Measurements from ENCODE around the gene OAS3.

OAS3 gene

DNA sequence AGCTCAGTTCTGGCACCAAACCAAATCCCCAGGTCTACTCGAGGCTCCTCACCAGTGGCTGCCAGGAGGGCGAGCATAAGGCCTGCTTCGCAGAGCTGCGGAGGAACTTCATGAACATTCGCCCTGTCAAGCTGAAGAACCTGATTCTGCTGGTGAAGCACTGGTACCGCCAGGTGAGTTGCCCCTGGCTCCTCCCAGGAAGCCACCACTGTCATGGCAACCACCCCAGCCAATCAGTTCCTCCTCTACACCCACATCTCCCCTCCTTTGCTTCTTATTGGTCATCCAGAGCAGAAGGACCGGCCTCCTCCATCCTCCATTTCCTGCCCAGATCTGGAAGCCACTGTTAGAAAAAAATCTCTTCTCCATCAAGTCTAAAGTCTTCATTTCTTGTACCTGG, 22.8 kb downstream of the OAS3 start:
- DNase-seq (ENCODE audit: extremely low spot score), result no peak
- CTCF ChIA-PET, result interaction anchor here (0.6 kb wide), 2 partner anchors 23 to 689 kb away, joined by 3 to 4 read pairs; partner anchors contain the start of gene OAS3
- no peak for TF ChIP-seq SUZ12 (IDR thresholded peaks at IDR 0.05)
- TF ChIP-seq, protein P1, sequence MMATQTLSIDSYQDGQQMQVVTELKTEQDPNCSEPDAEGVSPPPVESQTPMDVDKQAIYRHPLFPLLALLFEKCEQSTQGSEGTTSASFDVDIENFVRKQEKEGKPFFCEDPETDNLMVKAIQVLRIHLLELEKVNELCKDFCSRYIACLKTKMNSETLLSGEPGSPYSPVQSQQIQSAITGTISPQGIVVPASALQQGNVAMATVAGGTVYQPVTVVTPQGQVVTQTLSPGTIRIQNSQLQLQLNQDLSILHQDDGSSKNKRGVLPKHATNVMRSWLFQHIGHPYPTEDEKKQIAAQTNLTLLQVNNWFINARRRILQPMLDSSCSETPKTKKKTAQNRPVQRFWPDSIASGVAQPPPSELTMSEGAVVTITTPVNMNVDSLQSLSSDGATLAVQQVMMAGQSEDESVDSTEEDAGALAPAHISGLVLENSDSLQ (IDR thresholded peaks at IDR 0.05), result no peak
- TF ChIP-seq L3MBTL2 (conservative IDR thresholded peaks at IDR 0.05), result no peak
- TF ChIP-seq FOXM1 (IDR thresholded peaks at IDR 0.05; ENCODE audit: borderline replicate concordance), result no peak
- TF ChIP-seq FOXK2 (IDR thresholded peaks at IDR 0.05), result no peak
- TF ChIP-seq BHLHE40 (IDR thresholded peaks at IDR 0.05; ENCODE audit: borderline replicate concordance), result no peak
- TF ChIP-seq ARNT (IDR thresholded peaks at IDR 0.05), result no peak
- TF ChIP-seq NFRKB (IDR thresholded peaks at IDR 0.05), result no peak
- no peak for TF ChIP-seq ZNF384 (IDR thresholded peaks at IDR 0.05)
- TF ChIP-seq CTBP1 (IDR thresholded peaks at IDR 0.05; ENCODE audit: borderline replicate concordance), result no peak
- TF ChIP-seq FOXA1 (IDR thresholded peaks at IDR 0.05), result no peak
- no peak for TF ChIP-seq SP1 (IDR thresholded peaks at IDR 0.05)
- no peak for TF ChIP-seq HDGF (IDR thresholded peaks at IDR 0.05; ENCODE audit: borderline replicate concordance)
- no peak for TF ChIP-seq TARDBP (IDR thresholded peaks at IDR 0.05)
- no peak for TF ChIP-seq LEF1 (IDR thresholded peaks at IDR 0.05; ENCODE audit: borderline replicate concordance)
- POLR2A ChIA-PET, result no interaction called here

DNA sequence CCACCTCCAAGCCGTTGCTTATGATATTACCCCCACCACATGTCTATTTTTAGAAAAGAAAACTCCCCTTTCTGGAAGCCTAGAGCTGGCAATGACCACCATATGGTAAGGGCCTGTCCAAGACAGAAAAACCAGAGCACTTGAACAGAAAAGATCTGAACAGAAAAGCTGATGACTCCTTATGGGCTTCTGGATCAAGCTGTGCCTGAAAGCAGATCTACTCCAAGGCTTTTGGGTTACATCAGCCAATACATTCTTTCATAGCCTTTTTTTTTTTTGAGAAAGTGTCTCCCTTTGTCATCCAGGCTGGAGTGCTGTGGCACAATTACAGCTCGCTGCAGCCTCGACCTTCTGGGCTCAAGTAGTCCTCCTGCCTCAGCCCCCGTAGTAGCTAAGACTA, 23.3 kb downstream of the OAS3 start:
- ChIA-PET CTCF (interaction anchor here (0.6 kb wide), 1 partner anchor 688 kb away, joined by 4 read pairs; no protein-coding TSS in a partner anchor), POLR2A (no interaction called here)
- no peak for DNase-seq (ENCODE audit: extremely low spot score)
- no peak for TF ChIP-seq LEF1 (IDR thresholded peaks at IDR 0.05; ENCODE audit: borderline replicate concordance)
- TF ChIP-seq L3MBTL2 (conservative IDR thresholded peaks at IDR 0.05), result no peak
- TF ChIP-seq CTBP1 (IDR thresholded peaks at IDR 0.05; ENCODE audit: borderline replicate concordance), result no peak
- no peak for TF ChIP-seq TARDBP (IDR thresholded peaks at IDR 0.05)
- TF ChIP-seq HDGF (IDR thresholded peaks at IDR 0.05; ENCODE audit: borderline replicate concordance), result no peak
- TF ChIP-seq ARNT (IDR thresholded peaks at IDR 0.05), result no peak
- TF ChIP-seq FOXK2 (IDR thresholded peaks at IDR 0.05), result no peak
- TF ChIP-seq, protein P1 (IDR thresholded peaks at IDR 0.05), result no peak
- TF ChIP-seq FOXA1 (IDR thresholded peaks at IDR 0.05), result no peak
- TF ChIP-seq SP1 (IDR thresholded peaks at IDR 0.05), result no peak
- no peak for TF ChIP-seq SUZ12 (IDR thresholded peaks at IDR 0.05)

DNA sequence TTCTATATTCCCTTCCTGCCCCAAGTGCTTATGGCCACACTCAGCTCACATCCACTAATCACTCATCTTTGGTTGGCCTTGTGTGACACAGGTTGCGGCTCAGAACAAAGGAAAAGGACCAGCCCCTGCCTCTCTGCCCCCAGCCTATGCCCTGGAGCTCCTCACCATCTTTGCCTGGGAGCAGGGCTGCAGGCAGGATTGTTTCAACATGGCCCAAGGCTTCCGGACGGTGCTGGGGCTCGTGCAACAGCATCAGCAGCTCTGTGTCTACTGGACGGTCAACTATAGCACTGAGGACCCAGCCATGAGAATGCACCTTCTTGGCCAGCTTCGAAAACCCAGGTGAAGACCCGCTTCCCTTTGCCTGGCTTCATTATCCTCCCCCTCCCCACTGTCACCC, 24.3 kb downstream of the OAS3 start:
- ChIA-PET CTCF (no interaction called here), POLR2A (no interaction called here)
- TF ChIP-seq FOXA1 (IDR thresholded peaks at IDR 0.05) (no peak), ELF4 (IDR thresholded peaks at IDR 0.05) (no peak), FOXM1 (IDR thresholded peaks at IDR 0.05; ENCODE audit: borderline replicate concordance) (no peak), NFRKB (IDR thresholded peaks at IDR 0.05) (no peak), L3MBTL2 (conservative IDR thresholded peaks at IDR 0.05) (no peak), SUZ12 (IDR thresholded peaks at IDR 0.05) (no peak), HDGF (IDR thresholded peaks at IDR 0.05; ENCODE audit: borderline replicate concordance) (no peak), SP1 (IDR thresholded peaks at IDR 0.05) (no peak), ARNT (IDR thresholded peaks at IDR 0.05) (no peak), CTBP1 (IDR thresholded peaks at IDR 0.05; ENCODE audit: borderline replicate concordance) (no peak), TARDBP (IDR thresholded peaks at IDR 0.05) (no peak), ZNF384 (IDR thresholded peaks at IDR 0.05) (no peak), FOXK2 (IDR thresholded peaks at IDR 0.05) (no peak), LEF1 (IDR thresholded peaks at IDR 0.05; ENCODE audit: borderline replicate concordance) (no peak), BHLHE40 (IDR thresholded peaks at IDR 0.05; ENCODE audit: borderline replicate concordance) (no peak)
- TF ChIP-seq, protein P1 (IDR thresholded peaks at IDR 0.05), result no peak
- DNase-seq (ENCODE audit: extremely low spot score), result no peak

DNA sequence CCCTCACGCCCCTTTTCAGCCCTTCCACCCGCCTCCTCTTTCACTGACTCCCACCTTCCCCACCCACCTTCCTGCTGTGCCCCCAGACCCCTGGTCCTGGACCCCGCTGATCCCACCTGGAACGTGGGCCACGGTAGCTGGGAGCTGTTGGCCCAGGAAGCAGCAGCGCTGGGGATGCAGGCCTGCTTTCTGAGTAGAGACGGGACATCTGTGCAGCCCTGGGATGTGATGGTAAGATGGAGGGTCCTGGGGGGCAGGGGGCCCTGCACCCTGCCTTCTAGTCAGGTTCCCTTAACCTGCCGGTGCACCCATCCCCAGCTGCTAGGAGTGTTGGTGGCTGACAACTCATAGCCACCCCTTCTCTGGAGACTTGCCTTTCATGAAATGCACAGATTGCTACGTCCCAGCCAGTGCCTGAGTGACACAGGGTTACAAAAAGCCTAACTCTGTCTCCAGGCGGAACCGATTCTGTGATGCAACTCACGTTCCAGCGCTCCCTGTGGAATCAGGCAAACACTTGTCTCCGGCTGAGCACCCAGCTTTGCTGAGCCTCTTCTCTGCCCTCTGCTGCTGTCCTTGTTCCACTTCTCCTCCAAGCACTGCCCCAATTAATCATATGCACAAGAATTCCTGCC, 25.1 kb downstream of the OAS3 start:
- ChIA-PET POLR2A (no interaction called here), CTCF (no interaction called here)
- no peak for DNase-seq (ENCODE audit: extremely low spot score)
- TF ChIP-seq L3MBTL2 (conservative IDR thresholded peaks at IDR 0.05) (no peak), ZNF384 (IDR thresholded peaks at IDR 0.05) (no peak), BHLHE40 (IDR thresholded peaks at IDR 0.05; ENCODE audit: borderline replicate concordance) (no peak), TARDBP (IDR thresholded peaks at IDR 0.05) (no peak), SUZ12 (IDR thresholded peaks at IDR 0.05) (no peak), NFRKB (IDR thresholded peaks at IDR 0.05) (no peak), ELF4 (IDR thresholded peaks at IDR 0.05) (no peak), SP1 (IDR thresholded peaks at IDR 0.05) (no peak), ARNT (IDR thresholded peaks at IDR 0.05) (no peak), FOXM1 (IDR thresholded peaks at IDR 0.05; ENCODE audit: borderline replicate concordance) (no peak), HDGF (IDR thresholded peaks at IDR 0.05; ENCODE audit: borderline replicate concordance) (no peak), LEF1 (IDR thresholded peaks at IDR 0.05; ENCODE audit: borderline replicate concordance) (no peak), FOXK2 (IDR thresholded peaks at IDR 0.05) (no peak), CTBP1 (IDR thresholded peaks at IDR 0.05; ENCODE audit: borderline replicate concordance) (no peak), FOXA1 (IDR thresholded peaks at IDR 0.05) (no peak)
- TF ChIP-seq, protein P1 (IDR thresholded peaks at IDR 0.05), result no peak

DNA sequence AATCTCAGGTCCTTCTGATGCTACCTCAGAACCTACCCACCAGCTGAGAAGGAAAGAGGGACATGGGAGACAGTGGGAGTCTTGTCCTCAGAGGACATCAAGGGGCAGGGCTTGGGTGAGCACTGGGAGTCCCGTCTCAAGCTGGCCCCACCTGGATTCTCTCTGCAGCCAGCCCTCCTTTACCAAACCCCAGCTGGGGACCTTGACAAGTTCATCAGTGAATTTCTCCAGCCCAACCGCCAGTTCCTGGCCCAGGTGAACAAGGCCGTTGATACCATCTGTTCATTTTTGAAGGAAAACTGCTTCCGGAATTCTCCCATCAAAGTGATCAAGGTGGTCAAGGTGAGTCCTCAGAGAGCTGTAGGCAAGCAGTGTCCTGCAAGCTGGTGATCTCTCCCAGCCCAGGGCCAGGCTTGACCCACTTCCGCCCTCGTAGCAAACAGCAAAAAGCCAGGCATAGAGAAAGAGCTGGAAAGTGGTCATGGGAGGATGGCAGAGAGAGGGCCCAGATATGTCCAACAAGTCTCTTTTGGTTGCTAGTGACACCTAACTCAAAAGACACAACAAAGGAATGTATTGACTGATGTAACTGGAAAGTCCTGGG, 25.9 kb downstream of the OAS3 start:
- TF ChIP-seq LEF1 (IDR thresholded peaks at IDR 0.05; ENCODE audit: borderline replicate concordance) (no peak), NFRKB (IDR thresholded peaks at IDR 0.05) (no peak), ELF4 (IDR thresholded peaks at IDR 0.05) (no peak), BHLHE40 (IDR thresholded peaks at IDR 0.05; ENCODE audit: borderline replicate concordance) (no peak), SUZ12 (IDR thresholded peaks at IDR 0.05) (no peak), L3MBTL2 (conservative IDR thresholded peaks at IDR 0.05) (no peak), ARNT (IDR thresholded peaks at IDR 0.05) (no peak), FOXM1 (IDR thresholded peaks at IDR 0.05; ENCODE audit: borderline replicate concordance) (no peak), CTBP1 (IDR thresholded peaks at IDR 0.05; ENCODE audit: borderline replicate concordance) (no peak), HDGF (IDR thresholded peaks at IDR 0.05; ENCODE audit: borderline replicate concordance) (no peak)
- TF ChIP-seq, protein P1 (IDR thresholded peaks at IDR 0.05), result no peak
- no peak for DNase-seq (ENCODE audit: extremely low spot score)
- ChIA-PET POLR2A (no interaction called here), CTCF (no interaction called here)

Measured in HEK293T (cell line).